HepG2 (cell line): ENCODE data around the gene CDKN1A. TPM values are rescaled to one million over a fixed set of nuclear protein-coding genes. Genes with fewer than 3 reads are reported as not detected.

Source experiments
- ETV5 ChIP-seq: IDR thresholded peaks from 2 replicates; pipeline ENCODE4 v1.6.1; 2018; ENCODE audit warnings: missing biosample characterization, missing genetic modification reagents, inconsistent platforms, borderline replicate concordance
- HNRNPLL ChIP-seq: fragments of 200-400 bp; formaldehyde crosslinking; IDR thresholded peaks from 2 replicates; pipeline ENCODE4 v1.6.1; 2017; ENCODE audit warnings: mild to moderate bottlenecking, low read depth, low read length; ENCODE audit not compliant: poor library complexity, severe bottlenecking
- MED13 ChIP-seq: sonication (generic); formaldehyde crosslinking; IDR thresholded peaks from 2 replicates; pipeline ENCODE4 v1.5.0; 2020; ENCODE audit warnings: missing genetic modification reagents
- TMF1 ChIP-seq: sonication (generic); formaldehyde crosslinking; IDR thresholded peaks from 2 replicates; pipeline ENCODE4 v1.8.1; 2022; ENCODE audit warnings: low read depth, missing genetic modification reagents
- WIZ ChIP-seq: sonication (generic); formaldehyde crosslinking; IDR thresholded peaks from 2 replicates; pipeline ENCODE4 v1.5.1; 2020; ENCODE audit warnings: mild to moderate bottlenecking, missing genetic modification reagents
- ZBTB20 ChIP-seq: sonication (generic); formaldehyde crosslinking; IDR thresholded peaks from 2 replicates; pipeline ENCODE4 v1.8.1; 2023; ENCODE audit warnings: missing genetic modification reagents, low read depth, mild to moderate bottlenecking, borderline replicate concordance
- ZFP36 ChIP-seq: fragments of 150-350 bp; IDR thresholded peaks from 2 replicates; pipeline ENCODE4 v1.6.1; 2018; ENCODE audit warnings: borderline replicate concordance, low read length, low read depth; ENCODE audit not compliant: partially characterized antibody
- ZNF44 ChIP-seq: sonication (generic); formaldehyde crosslinking; IDR thresholded peaks from 2 replicates; pipeline ENCODE4 v1.5.1; 2020; ENCODE audit warnings: mild to moderate bottlenecking, missing genetic modification reagents
- ZNF484 ChIP-seq: sonication (generic); formaldehyde crosslinking; IDR thresholded peaks from 2 replicates; pipeline ENCODE4 v1.5.1; 2020; ENCODE audit warnings: mild to moderate bottlenecking, low read depth, missing genetic modification reagents, borderline replicate concordance
- ZNF546 ChIP-seq: sonication (generic); formaldehyde crosslinking; conservative IDR thresholded peaks from 2 replicates; pipeline ENCODE4 v1.8.1; 2023; ENCODE audit warnings: mild to moderate bottlenecking, missing genetic modification reagents
- ZNF644 ChIP-seq: IDR thresholded peaks from 2 replicates; pipeline ENCODE4 v1.6.1; 2016; ENCODE audit warnings: low read depth
- polyA plus RNA-seq, 8 experiments: library from polyadenylated mRNA; depleted of rRNA in 3 of 8; stranded (reverse) in 7 of 8; unstranded in 1 of 8; fragments of >200 nt; fragmentation: Illumina TruSeq in 4 of 8; extraction: Trizol in 4 of 8; gene quantifications; 2 replicates each; pipeline versions ENCODE4 v1.2.1 to v1.2.3, GENCODE V29; 2011 to 2016; ENCODE audit warnings: low read depth in 4 of 8, missing spikeins in 1 of 8, mixed read lengths in 1 of 8; ENCODE audit not compliant: insufficient read depth in 1 of 8
- total RNA-seq, 5 experiments: library from RNA; depleted of rRNA; stranded (reverse); fragments of >200 nt; fragmentation: Illumina TruSeq; extraction: Trizol; gene quantifications; 2 replicates each; pipeline ENCODE4 v1.2.3, GENCODE V29; 2016; ENCODE audit warnings: low read depth in 1 of 5
- TF ChIP-seq, protein P1 (sequence below): sonication (generic); formaldehyde crosslinking; IDR thresholded peaks from 2 replicates; pipeline ENCODE4 v1.5.0; 2020; ENCODE audit warnings: mild to moderate bottlenecking, missing genetic modification reagents, borderline replicate concordance
- TF ChIP-seq, protein P2 (sequence below): sonication (generic); formaldehyde crosslinking; IDR thresholded peaks from 2 replicates; pipeline ENCODE4 v1.5.0; 2020; ENCODE audit warnings: mild to moderate bottlenecking, missing genetic modification reagents, borderline replicate concordance
- TF ChIP-seq, protein P3 (sequence below): sonication (generic); formaldehyde crosslinking; IDR thresholded peaks from 2 replicates; pipeline ENCODE4 v1.8.1; 2023; ENCODE audit warnings: mild to moderate bottlenecking, inconsistent platforms, moderate library complexity, missing genetic modification reagents, borderline replicate concordance

The CDKN1A gene
- total and polyA plus RNA-seq, 2 of the 13 experiments (the other 11 are each of a cell fraction or from before 2014, with no cell fraction given): 60.7 to 92.1 TPM

DNA sequence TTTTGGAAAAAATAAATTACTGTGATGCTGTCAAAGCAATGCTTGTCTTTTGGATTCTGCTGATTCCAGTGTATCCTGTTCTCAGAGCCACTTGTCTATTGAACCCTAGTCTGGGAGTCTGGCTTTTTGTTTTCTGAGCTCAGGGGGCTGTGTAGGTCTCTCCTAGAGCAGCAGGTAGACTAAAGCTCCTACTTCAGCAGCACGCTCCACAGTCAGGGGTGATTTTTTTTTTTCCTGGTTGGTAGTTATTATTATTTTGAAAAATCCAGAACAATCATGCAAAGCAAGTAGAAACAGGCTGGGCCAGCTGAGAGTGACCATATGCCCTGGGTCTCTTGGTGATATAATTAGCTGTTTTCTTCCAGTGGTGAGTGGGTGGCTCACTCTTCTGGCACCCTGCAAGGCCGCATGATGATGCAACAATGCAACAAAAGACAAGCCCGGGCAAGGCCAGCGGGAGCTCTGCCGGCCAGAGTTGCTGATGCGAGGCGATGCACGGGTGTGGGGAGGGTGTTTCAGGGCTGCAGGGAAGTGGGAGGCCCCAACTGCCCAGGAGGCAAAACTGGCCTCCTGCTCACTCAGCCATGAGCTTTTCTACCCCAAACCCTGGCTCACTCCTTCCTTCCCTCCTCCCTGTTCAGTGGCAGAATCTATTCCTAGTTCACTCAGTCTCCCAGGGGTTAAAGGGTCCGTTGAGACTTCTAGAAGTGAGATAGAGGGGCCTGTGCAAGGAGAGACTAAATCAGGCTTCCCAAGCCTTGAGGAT lies 11.5 kb upstream of the CDKN1A start (continued):
- TF ChIP-seq TMF1 (CRISPR knock-in tag) (no peak), ZNF546 (no peak), ZBTB20 (CRISPR knock-in tag) (peak; percentile 63; the same call in 1 of the 2 replicates), ZFP36 (no peak), ETV5 (peak; percentile 74; the same call in 1 of the 2 replicates), WIZ (CRISPR knock-in tag) (peak; percentile 45; the same call in 1 of the 2 replicates), ZNF484 (CRISPR knock-in tag) (no peak), ZNF644 (CRISPR knock-in tag) (peak; percentile 98), HNRNPLL (peak; percentile 33), MED13 (CRISPR knock-in tag) (peak; percentile 89), ZNF44 (CRISPR knock-in tag) (no peak)
- TF ChIP-seq, protein P1, sequence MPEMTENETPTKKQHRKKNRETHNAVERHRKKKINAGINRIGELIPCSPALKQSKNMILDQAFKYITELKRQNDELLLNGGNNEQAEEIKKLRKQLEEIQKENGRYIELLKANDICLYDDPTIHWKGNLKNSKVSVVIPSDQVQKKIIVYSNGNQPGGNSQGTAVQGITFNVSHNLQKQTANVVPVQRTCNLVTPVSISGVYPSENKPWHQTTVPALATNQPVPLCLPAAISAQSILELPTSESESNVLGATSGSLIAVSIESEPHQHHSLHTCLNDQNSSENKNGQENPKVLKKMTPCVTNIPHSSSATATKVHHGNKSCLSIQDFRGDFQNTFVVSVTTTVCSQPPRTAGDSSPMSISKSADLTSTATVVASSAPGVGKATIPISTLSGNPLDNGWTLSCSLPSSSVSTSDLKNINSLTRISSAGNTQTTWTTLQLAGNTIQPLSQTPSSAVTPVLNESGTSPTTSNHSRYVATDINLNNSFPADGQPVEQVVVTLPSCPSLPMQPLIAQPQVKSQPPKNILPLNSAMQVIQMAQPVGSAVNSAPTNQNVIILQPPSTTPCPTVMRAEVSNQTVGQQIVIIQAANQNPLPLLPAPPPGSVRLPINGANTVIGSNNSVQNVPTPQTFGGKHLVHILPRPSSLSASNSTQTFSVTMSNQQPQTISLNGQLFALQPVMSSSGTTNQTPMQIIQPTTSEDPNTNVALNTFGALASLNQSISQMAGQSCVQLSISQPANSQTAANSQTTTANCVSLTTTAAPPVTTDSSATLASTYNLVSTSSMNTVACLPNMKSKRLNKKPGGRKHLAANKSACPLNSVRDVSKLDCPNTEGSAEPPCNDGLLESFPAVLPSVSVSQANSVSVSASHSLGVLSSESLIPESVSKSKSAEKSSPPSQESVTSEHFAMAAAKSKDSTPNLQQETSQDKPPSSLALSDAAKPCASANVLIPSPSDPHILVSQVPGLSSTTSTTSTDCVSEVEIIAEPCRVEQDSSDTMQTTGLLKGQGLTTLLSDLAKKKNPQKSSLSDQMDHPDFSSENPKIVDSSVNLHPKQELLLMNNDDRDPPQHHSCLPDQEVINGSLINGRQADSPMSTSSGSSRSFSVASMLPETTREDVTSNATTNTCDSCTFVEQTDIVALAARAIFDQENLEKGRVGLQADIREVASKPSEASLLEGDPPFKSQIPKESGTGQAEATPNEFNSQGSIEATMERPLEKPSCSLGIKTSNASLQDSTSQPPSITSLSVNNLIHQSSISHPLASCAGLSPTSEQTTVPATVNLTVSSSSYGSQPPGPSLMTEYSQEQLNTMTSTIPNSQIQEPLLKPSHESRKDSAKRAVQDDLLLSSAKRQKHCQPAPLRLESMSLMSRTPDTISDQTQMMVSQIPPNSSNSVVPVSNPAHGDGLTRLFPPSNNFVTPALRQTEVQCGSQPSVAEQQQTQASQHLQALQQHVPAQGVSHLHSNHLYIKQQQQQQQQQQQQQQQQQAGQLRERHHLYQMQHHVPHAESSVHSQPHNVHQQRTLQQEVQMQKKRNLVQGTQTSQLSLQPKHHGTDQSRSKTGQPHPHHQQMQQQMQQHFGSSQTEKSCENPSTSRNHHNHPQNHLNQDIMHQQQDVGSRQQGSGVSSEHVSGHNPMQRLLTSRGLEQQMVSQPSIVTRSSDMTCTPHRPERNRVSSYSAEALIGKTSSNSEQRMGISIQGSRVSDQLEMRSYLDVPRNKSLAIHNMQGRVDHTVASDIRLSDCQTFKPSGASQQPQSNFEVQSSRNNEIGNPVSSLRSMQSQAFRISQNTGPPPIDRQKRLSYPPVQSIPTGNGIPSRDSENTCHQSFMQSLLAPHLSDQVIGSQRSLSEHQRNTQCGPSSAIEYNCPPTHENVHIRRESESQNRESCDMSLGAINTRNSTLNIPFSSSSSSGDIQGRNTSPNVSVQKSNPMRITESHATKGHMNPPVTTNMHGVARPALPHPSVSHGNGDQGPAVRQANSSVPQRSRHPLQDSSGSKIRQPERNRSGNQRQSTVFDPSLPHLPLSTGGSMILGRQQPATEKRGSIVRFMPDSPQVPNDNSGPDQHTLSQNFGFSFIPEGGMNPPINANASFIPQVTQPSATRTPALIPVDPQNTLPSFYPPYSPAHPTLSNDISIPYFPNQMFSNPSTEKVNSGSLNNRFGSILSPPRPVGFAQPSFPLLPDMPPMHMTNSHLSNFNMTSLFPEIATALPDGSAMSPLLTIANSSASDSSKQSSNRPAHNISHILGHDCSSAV (CRISPR knock-in tag): no peak
- TF ChIP-seq, protein P2, sequence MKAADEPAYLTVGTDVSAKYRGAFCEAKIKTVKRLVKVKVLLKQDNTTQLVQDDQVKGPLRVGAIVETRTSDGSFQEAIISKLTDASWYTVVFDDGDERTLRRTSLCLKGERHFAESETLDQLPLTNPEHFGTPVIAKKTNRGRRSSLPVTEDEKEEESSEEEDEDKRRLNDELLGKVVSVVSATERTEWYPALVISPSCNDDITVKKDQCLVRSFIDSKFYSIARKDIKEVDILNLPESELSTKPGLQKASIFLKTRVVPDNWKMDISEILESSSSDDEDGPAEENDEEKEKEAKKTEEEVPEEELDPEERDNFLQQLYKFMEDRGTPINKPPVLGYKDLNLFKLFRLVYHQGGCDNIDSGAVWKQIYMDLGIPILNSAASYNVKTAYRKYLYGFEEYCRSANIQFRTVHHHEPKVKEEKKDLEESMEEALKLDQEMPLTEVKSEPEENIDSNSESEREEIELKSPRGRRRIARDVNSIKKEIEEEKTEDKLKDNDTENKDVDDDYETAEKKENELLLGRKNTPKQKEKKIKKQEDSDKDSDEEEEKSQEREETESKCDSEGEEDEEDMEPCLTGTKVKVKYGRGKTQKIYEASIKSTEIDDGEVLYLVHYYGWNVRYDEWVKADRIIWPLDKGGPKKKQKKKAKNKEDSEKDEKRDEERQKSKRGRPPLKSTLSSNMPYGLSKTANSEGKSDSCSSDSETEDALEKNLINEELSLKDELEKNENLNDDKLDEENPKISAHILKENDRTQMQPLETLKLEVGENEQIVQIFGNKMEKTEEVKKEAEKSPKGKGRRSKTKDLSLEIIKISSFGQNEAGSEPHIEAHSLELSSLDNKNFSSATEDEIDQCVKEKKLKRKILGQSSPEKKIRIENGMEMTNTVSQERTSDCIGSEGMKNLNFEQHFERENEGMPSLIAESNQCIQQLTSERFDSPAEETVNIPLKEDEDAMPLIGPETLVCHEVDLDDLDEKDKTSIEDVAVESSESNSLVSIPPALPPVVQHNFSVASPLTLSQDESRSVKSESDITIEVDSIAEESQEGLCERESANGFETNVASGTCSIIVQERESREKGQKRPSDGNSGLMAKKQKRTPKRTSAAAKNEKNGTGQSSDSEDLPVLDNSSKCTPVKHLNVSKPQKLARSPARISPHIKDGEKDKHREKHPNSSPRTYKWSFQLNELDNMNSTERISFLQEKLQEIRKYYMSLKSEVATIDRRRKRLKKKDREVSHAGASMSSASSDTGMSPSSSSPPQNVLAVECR (CRISPR knock-in tag): peak; percentile 78; the same call in 1 of the 2 replicates
- TF ChIP-seq, protein P3, sequence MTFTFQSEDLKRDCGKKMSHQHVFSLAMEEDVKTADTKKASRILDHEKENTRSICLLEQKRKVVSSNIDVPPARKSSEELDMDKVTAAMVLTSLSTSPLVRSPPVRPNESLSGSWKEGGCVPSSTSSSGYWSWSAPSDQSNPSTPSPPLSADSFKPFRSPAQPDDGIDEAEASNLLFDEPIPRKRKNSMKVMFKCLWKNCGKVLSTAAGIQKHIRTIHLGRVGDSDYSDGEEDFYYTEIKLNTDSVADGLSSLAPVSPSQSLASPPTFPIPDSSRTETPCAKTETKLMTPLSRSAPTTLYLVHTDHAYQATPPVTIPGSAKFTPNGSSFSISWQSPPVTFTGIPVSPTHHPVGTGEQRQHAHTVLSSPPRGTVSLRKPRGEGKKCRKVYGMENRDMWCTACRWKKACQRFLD (CRISPR knock-in tag): peak; percentile 44; the same call in 1 of the 2 replicates
